ENCODE results near the gene GSG1.

GSG1 gene

GRCh38 chr12:13099844-13100604, 3.4 kb downstream of the GSG1 start:
- Histone ChIP-seq H3K4me3 (ENCODE audit: low read length) (peak overlapping the region; percentile 72), H3K9me3 (ENCODE audit: insufficient read depth, low read depth, low read length) (no peaks in the 10 kb centered on the region), H3K27me3 (ENCODE audit: insufficient read depth, low read length) (peaks cover 4% of the 10 kb centered on the region; the same call in 1 of the 2 replicates), H3K36me3 (ENCODE audit: insufficient read depth, low read depth, low read length) (no peaks in the 10 kb centered on the region), H3K27ac (ENCODE audit: low read length) (no peak overlapping the region), H3K9ac (ENCODE audit: low read depth, low read length) (peak overlapping the region; percentile 74; the same call in 1 of the 2 replicates), H3K4me1 (ENCODE audit: insufficient read depth, low read length) (peaks cover 32% of the 10 kb centered on the region)

DNA sequence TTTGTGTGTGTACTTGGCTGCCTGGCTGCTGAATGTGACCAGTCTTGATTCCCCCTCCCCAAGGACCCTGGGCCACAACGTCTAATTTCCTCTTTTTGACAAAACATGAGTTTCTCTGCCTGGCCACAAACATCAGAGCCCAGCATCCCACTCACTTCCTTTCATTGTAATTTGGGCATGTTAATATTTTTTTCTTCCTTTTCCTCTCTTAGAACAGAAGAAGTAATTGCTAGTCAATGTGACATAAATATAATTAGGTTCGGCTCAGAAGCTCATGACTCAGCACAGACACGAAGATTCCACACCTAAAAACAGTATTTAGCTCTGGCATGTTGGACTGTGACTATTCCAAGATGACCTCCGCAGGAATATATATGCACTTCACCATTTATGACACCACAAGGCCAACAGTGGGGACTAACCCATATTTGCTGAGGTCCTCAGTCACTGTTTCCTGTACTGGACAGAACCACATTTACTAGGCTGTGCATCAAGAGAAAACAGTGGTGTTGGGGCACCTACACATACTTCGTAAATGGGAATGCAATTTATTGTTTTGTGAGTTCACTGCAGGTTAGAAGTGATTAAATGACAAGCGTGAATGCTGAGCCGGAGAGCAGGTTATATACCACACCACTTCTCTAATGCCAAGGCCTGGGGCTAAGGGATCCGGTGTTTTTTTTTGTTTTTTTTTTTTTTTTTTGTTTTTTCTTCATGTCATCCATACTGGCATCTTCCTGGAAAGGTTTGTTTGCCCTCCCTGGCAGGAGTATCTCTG, 4.2 kb downstream of the GSG1 start:
- H3K4me1 ChIP-seq (ENCODE audit: insufficient read depth, low read length) = peaks cover 32% of the 10 kb centered on the region
- no peak overlapping the region for H3K4me3 ChIP-seq (ENCODE audit: low read length)
- H3K27ac ChIP-seq (ENCODE audit: low read length) = no peak overlapping the region
- H3K9ac ChIP-seq (ENCODE audit: low read depth, low read length) = no peak overlapping the region; the same call in 1 of the 2 replicates
- H3K27me3 ChIP-seq (ENCODE audit: insufficient read depth, low read length) = peaks cover 4% of the 10 kb centered on the region; the same call in 1 of the 2 replicates
- H3K36me3 ChIP-seq (ENCODE audit: insufficient read depth, low read depth, low read length) = no peaks in the 10 kb centered on the region
- no peaks in the 10 kb centered on the region for H3K9me3 ChIP-seq (ENCODE audit: insufficient read depth, low read depth, low read length)

GRCh38 chr12:13097491-13098011, 5.9 kb downstream of the GSG1 start:
- Histone ChIP-seq H3K4me3 (ENCODE audit: low read length) (no peak overlapping the region), H3K4me1 (ENCODE audit: insufficient read depth, low read length) (peaks cover 32% of the 10 kb centered on the region), H3K36me3 (ENCODE audit: insufficient read depth, low read depth, low read length) (no peaks in the 10 kb centered on the region), H3K27ac (ENCODE audit: low read length) (peak overlapping the region; percentile 10), H3K9me3 (ENCODE audit: insufficient read depth, low read depth, low read length) (no peaks in the 10 kb centered on the region), H3K27me3 (ENCODE audit: insufficient read depth, low read length) (peaks cover 4% of the 10 kb centered on the region; the same call in 1 of the 2 replicates), H3K9ac (ENCODE audit: low read depth, low read length) (no peak overlapping the region; the same call in 1 of the 2 replicates)

DNA sequence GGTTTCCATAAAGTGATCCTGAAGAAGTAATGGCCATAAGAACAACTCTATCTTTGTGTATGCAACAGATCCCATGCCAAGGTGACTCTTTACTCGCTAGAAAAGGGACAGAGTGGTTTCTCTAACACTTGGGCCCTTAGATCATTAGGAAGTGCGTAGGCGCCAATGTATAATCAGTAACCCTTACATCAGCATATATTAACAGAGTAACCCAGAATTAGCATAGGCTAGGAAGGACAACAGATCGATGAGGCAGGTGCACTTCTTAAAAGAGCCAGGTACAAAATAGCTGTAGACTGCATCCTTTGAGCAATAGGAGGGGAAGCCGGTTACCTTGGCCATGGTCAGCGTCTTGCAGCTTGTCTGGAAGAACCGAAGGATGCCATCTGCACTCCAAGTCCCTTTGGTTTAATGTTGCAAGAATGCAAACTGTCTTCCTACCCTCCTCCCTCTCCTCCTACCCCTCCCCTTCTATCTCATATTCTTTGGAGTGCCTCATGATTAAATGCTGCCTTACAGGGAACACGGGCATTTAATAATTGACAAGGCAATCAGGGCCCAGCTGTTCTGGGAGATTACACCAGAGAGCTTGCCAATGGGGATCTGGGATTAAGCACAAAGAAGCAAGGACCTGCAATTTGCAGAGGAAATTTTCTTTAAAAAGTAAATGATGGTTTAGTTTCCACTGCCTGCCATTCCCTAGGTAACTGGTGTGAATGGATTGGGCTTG, 8.0 kb downstream of the GSG1 start:
- H3K9ac ChIP-seq (ENCODE audit: low read depth, low read length) = no peak overlapping the region
- H3K27ac ChIP-seq (ENCODE audit: low read length) = no peak overlapping the region
- no peaks in the 10 kb centered on the region for H3K27me3 ChIP-seq (ENCODE audit: insufficient read depth, low read length)
- no peak overlapping the region for H3K4me3 ChIP-seq (ENCODE audit: low read length)
- no peaks in the 10 kb centered on the region for H3K36me3 ChIP-seq (ENCODE audit: insufficient read depth, low read depth, low read length)
- no peaks in the 10 kb centered on the region for H3K9me3 ChIP-seq (ENCODE audit: insufficient read depth, low read depth, low read length)
- H3K4me1 ChIP-seq (ENCODE audit: insufficient read depth, low read length) = peaks cover 23% of the 10 kb centered on the region

- Histone ChIP-seq H3K27me3 (ENCODE audit: insufficient read depth, low read length) (no peaks in the 10 kb centered on the region), H3K4me1 (ENCODE audit: insufficient read depth, low read length) (peaks cover 18% of the 10 kb centered on the region), H3K27ac (ENCODE audit: low read length) (no peak overlapping the region), H3K9me3 (ENCODE audit: insufficient read depth, low read depth, low read length) (no peaks in the 10 kb centered on the region), H3K36me3 (ENCODE audit: insufficient read depth, low read depth, low read length) (no peaks in the 10 kb centered on the region), H3K4me3 (ENCODE audit: low read length) (no peak overlapping the region), H3K9ac (ENCODE audit: low read depth, low read length) (no peak overlapping the region)
Observed at GRCh38 chr12:13094367-13094766, 9.1 kb downstream of the GSG1 start.

GRCh38 chr12:13093848-13094220, 9.6 kb downstream of the GSG1 start:
- H3K27me3 ChIP-seq (ENCODE audit: insufficient read depth, low read length) = no peaks in the 10 kb centered on the region
- H3K9ac ChIP-seq (ENCODE audit: low read depth, low read length) = no peak overlapping the region
- H3K36me3 ChIP-seq (ENCODE audit: insufficient read depth, low read depth, low read length) = no peaks in the 10 kb centered on the region
- peaks cover 20% of the 10 kb centered on the region for H3K4me1 ChIP-seq (ENCODE audit: insufficient read depth, low read length)
- H3K27ac ChIP-seq (ENCODE audit: low read length) = no peak overlapping the region
- H3K9me3 ChIP-seq (ENCODE audit: insufficient read depth, low read depth, low read length) = no peaks in the 10 kb centered on the region
- no peak overlapping the region for H3K4me3 ChIP-seq (ENCODE audit: low read length)

GRCh38 chr12:13093191-13093847, 10.1 kb downstream of the GSG1 start:
- H3K4me1 ChIP-seq (ENCODE audit: insufficient read depth, low read length) = peaks cover 17% of the 10 kb centered on the region
- no peak overlapping the region for H3K27ac ChIP-seq (ENCODE audit: low read length)
- H3K4me3 ChIP-seq (ENCODE audit: low read length) = no peak overlapping the region
- no peak overlapping the region for H3K9ac ChIP-seq (ENCODE audit: low read depth, low read length)
- no peaks in the 10 kb centered on the region for H3K36me3 ChIP-seq (ENCODE audit: insufficient read depth, low read depth, low read length)
- H3K27me3 ChIP-seq (ENCODE audit: insufficient read depth, low read length) = no peaks in the 10 kb centered on the region
- H3K9me3 ChIP-seq (ENCODE audit: insufficient read depth, low read depth, low read length) = no peaks in the 10 kb centered on the region

DNA sequence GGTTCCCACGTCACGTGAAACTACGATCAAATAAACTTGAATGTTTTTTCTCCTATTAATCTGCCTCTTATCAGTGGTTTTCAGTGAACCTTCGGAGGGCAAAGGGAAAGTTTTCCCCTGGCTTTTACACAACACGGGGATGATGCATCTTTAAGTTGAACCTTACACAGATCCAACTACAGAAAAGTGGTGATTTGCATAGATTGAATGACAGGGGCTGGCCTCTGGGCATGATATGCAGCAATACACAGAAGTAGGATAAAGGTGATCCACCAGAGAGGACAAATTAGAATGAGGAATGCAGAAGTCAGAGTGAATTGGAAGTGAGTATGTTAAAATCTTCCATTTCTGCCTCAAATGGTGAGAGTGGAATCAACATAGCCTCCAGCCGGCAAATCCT, 11.6 kb downstream of the GSG1 start:
- H3K27me3 ChIP-seq (ENCODE audit: insufficient read depth, low read length) = no peaks in the 10 kb centered on the region
- H3K27ac ChIP-seq (ENCODE audit: low read length) = no peak overlapping the region
- H3K9me3 ChIP-seq (ENCODE audit: insufficient read depth, low read depth, low read length) = no peaks in the 10 kb centered on the region
- H3K4me3 ChIP-seq (ENCODE audit: low read length) = no peak overlapping the region
- peaks cover 28% of the 10 kb centered on the region for H3K4me1 ChIP-seq (ENCODE audit: insufficient read depth, low read length)
- no peak overlapping the region for H3K9ac ChIP-seq (ENCODE audit: low read depth, low read length)
- no peaks in the 10 kb centered on the region for H3K36me3 ChIP-seq (ENCODE audit: insufficient read depth, low read depth, low read length)

- Histone ChIP-seq H3K9ac (ENCODE audit: low read depth, low read length) (no peak overlapping the region), H3K4me1 (ENCODE audit: insufficient read depth, low read length) (peaks cover 31% of the 10 kb centered on the region), H3K4me3 (ENCODE audit: low read length) (no peak overlapping the region), H3K27ac (ENCODE audit: low read length) (no peak overlapping the region), H3K36me3 (ENCODE audit: insufficient read depth, low read depth, low read length) (no peaks in the 10 kb centered on the region), H3K9me3 (ENCODE audit: insufficient read depth, low read depth, low read length) (no peaks in the 10 kb centered on the region), H3K27me3 (ENCODE audit: insufficient read depth, low read length) (no peaks in the 10 kb centered on the region)
Observed at GRCh38 chr12:13090054-13090453, 13.4 kb downstream of the GSG1 start.

DNA sequence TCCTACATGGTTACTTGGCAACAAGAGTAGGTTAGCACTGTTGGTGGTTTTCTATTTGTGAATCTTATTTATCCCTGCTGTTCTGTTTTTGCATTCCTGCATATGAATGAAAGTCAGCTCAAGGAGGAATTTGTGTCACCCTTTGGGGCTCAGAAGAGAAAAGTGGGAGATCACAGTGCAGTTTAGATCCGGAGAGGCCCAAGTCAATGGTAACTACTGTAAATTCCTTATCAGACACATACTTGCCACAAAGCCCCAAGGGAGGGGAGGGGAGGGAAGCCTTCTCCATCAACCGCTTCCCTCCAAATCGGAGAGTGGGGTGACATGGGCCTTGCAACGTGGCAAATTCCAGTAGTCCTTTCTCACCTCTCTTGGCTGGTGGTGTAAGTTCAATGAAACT, 15.0 kb downstream of the GSG1 start:
- peak overlapping the region; percentile 92 for H3K27ac ChIP-seq (ENCODE audit: low read length)
- peaks cover 31% of the 10 kb centered on the region for H3K4me1 ChIP-seq (ENCODE audit: insufficient read depth, low read length)
- H3K36me3 ChIP-seq (ENCODE audit: insufficient read depth, low read depth, low read length) = no peaks in the 10 kb centered on the region; the same call in 1 of the 2 replicates
- H3K27me3 ChIP-seq (ENCODE audit: insufficient read depth, low read length) = no peaks in the 10 kb centered on the region
- peak overlapping the region; percentile 53; the same call in 1 of the 2 replicates for H3K9ac ChIP-seq (ENCODE audit: low read depth, low read length)
- H3K4me3 ChIP-seq (ENCODE audit: low read length) = peak overlapping the region; percentile 46
- no peaks in the 10 kb centered on the region for H3K9me3 ChIP-seq (ENCODE audit: insufficient read depth, low read depth, low read length)

DNA sequence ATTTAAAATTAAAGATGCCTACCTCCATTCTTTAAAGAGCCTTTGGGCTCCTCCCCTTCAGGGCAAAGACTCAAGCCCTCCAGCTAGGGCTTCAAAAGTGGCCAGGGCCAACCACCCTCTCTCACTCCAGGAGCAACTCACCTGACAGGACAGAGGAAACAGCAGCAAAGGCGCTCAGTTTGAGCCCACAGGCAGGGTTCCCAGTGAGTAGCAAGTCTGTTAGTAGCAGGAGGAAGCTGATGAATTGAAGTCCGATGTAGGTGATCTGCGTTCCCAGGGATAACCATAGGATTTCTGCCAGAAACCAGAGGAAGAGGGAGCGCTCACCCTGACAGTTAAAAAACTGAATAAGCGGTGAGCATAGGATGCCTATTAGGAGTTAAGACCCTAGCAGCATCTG, 15.7 kb downstream of the GSG1 start:
- Histone ChIP-seq H3K27me3 (ENCODE audit: insufficient read depth, low read length) (no peaks in the 10 kb centered on the region), H3K9ac (ENCODE audit: low read depth, low read length) (peak overlapping the region; percentile 56; the same call in 1 of the 2 replicates), H3K27ac (ENCODE audit: low read length) (peak overlapping the region; percentile 89), H3K9me3 (ENCODE audit: insufficient read depth, low read depth, low read length) (no peaks in the 10 kb centered on the region), H3K4me3 (ENCODE audit: low read length) (peak overlapping the region; percentile 46), H3K36me3 (ENCODE audit: insufficient read depth, low read depth, low read length) (no peaks in the 10 kb centered on the region; the same call in 1 of the 2 replicates), H3K4me1 (ENCODE audit: insufficient read depth, low read length) (peaks cover 31% of the 10 kb centered on the region)
